Left ventricle myocardium superior (tissue), 1 donor: ENCODE measurements around the gene FOXL3. TPM values are rescaled to one million over a fixed set of nuclear protein-coding genes. Genes with fewer than 3 reads are reported as not detected.
A peak's percentile ranks its signal among the peaks of the same experiment; 100 is the strongest.
"Not testable (repeated sequence)": the region's sequence is repeated elsewhere in the genome, so short reads cannot be mapped to it uniquely, and the experiment has no call there.

Experiments used
- ATAC-seq: fragments of 200-7000 bp; cut with Tn5 transposase; one replicate; pipeline ENCODE4 v1.9.1; 2020; ENCODE audit warnings: mild to moderate bottlenecking, moderate library complexity
- DNase-seq: peaks from one replicate; pipeline ENCODE4 v3.0.0-alpha.2; 2020
- intact Hi-C: fragments of 100-400 bp; cut with micrococcal nuclease; formaldehyde crosslinking; loops from one replicate; pipeline ENCODE4 v1.11.0; 2022
- long read RNA-seq: library from polyadenylated mRNA; unstranded; transcript quantifications from one replicate; pipeline ENCODE4 v2.0.0, GENCODE V29; 2021
- total RNA-seq: library from RNA; stranded (reverse); fragmentation: NEBNext Ultra II Directional; extraction: Animal tissue kit (Norgen Biotek cat#: 25700); gene quantifications from one replicate; pipeline ENCODE4 v1.2.1, GENCODE V29; 2021
- donor health status: DM: no; HTN: yes; CAD: no; lungs with severe emphysema.

FOXL3 gene
- not detected for total RNA-seq
- long read RNA-seq: 0 reads

GRCh38 chr7:289756-290553, at the start of gene FOXL3:
Gene FOXL3 (plus strand): TSS chr7:290170. CDS start chr7:290170, 0 bp downstream.
- ATAC-seq (no peak), DNase-seq (no peak)
- intact Hi-C loops: no loop called here

- ATAC-seq (peak; percentile 38), DNase-seq (no peak)
- intact Hi-C loops: no loop called here
Observed at GRCh38 chr7:240887-241421, 49.0 kb upstream of the FOXL3 start.

- intact Hi-C loops: no loop called here
- ATAC-seq: no peak
- no peak for DNase-seq
Observed at GRCh38 chr7:241513-241912, 48.5 kb upstream of the FOXL3 start.

GRCh38 chr7:242826-243579, 47.0 kb upstream of the FOXL3 start:
- ATAC-seq, intact Hi-C loops, DNase-seq: not testable (repeated sequence)

- DNase-seq, intact Hi-C loops: not testable (repeated sequence)
Observed at GRCh38 chr7:243580-243978, 46.4 kb upstream of the FOXL3 start.

GRCh38 chr7:244974-245373, 45.0 kb upstream of the FOXL3 start:
- DNase-seq (no peak), ATAC-seq (no peak)
- intact Hi-C loops: no loop called here

More at GRCh38 chr7:243580-243978, 46.4 kb upstream of the FOXL3 start:
- not testable (repeated sequence) for ATAC-seq

GRCh38 chr7:245574-246295, 44.2 kb upstream of the FOXL3 start:
- intact Hi-C loops: no loop called here
- ATAC-seq (no peak), DNase-seq (no peak)

- DNase-seq: no peak
- intact Hi-C loops: no loop called here
- no peak for ATAC-seq
Observed at GRCh38 chr7:246451-246850, 43.5 kb upstream of the FOXL3 start.

GRCh38 chr7:247181-247580, 42.8 kb upstream of the FOXL3 start:
- intact Hi-C loops: no loop called here
- DNase-seq: no peak
- no peak for ATAC-seq

GRCh38 chr7:247636-248035, 42.3 kb upstream of the FOXL3 start:
- intact Hi-C loops: no loop called here
- ATAC-seq (no peak), DNase-seq (no peak)

GRCh38 chr7:248732-249435, 41.1 kb upstream of the FOXL3 start:
- intact Hi-C loops: no loop called here
- no peak for DNase-seq

GRCh38 chr7:249989-250388, 40.0 kb upstream of the FOXL3 start:
- no peak for ATAC-seq
- intact Hi-C loops: no loop called here
- no peak for DNase-seq

More at GRCh38 chr7:248732-249435, 41.1 kb upstream of the FOXL3 start:
- no peak for ATAC-seq

- intact Hi-C loops: no loop called here
- DNase-seq: no peak
- no peak for ATAC-seq
Observed at GRCh38 chr7:250523-250922, 39.4 kb upstream of the FOXL3 start.

GRCh38 chr7:251005-251404, 39.0 kb upstream of the FOXL3 start:
- ATAC-seq (no peak), DNase-seq (no peak)
- intact Hi-C loops: no loop called here

- intact Hi-C loops: no loop called here
- DNase-seq (no peak), ATAC-seq (no peak)
Observed at GRCh38 chr7:251446-252175, 38.4 kb upstream of the FOXL3 start.

- ATAC-seq (no peak), DNase-seq (no peak)
- intact Hi-C loops: no loop called here
Observed at GRCh38 chr7:252216-252965, 37.6 kb upstream of the FOXL3 start.

GRCh38 chr7:252981-253380, 37.0 kb upstream of the FOXL3 start:
- DNase-seq (no peak), ATAC-seq (no peak)
- intact Hi-C loops: no loop called here
